Loucy (cell line): Measurements from ENCODE around the gene BCL2L13.

Experiments used
- H2AFZ ChIP-seq: fragments of 200-600 bp; sonication (generic); 2 replicates; pipeline ENCODE4 v1.6.0; 2016; ENCODE audit warnings: antibody characterized with exemption, mild to moderate bottlenecking, low read length, moderate library complexity
- H3F3A ChIP-seq: fragments of 200-600 bp; 2 replicates; pipeline ENCODE4 v1.6.0; 2016; ENCODE audit warnings: antibody characterized with exemption, low read depth, mild to moderate bottlenecking
- H3K27me3 ChIP-seq: fragments of 200-600 bp; sonication (generic); 2 replicates; pipeline ENCODE4 v1.6.1; 2014; ENCODE audit warnings: low read length, mild to moderate bottlenecking; ENCODE audit not compliant: insufficient read depth, poor library complexity, severe bottlenecking
- H3K36me3 ChIP-seq: fragments of 200-600 bp; sonication (generic); 2 replicates; pipeline ENCODE4 v1.6.1; 2016; ENCODE audit warnings: low read length; ENCODE audit not compliant: insufficient read depth
- H3K4me1 ChIP-seq: fragments of 200-600 bp; sonication (generic); 2 replicates; pipeline ENCODE4 v1.5.1; 2014; ENCODE audit warnings: low read length, mild to moderate bottlenecking; ENCODE audit not compliant: insufficient read depth, poor library complexity, severe bottlenecking
- H3K4me2 ChIP-seq: fragments of 200-600 bp; sonication (generic); 2 replicates; pipeline ENCODE4 v1.6.0; 2014; ENCODE audit warnings: antibody characterized with exemption, low read length, low read depth, mild to moderate bottlenecking; ENCODE audit not compliant: poor library complexity, severe bottlenecking
- H3K4me3 ChIP-seq: fragments of 200-600 bp; sonication (generic); 2 replicates; pipeline ENCODE4 v1.5.1; 2014; ENCODE audit warnings: low read length, mild to moderate bottlenecking, mixed read lengths; ENCODE audit not compliant: poor library complexity, severe bottlenecking
- H3K79me2 ChIP-seq: fragments of 200-600 bp; sonication (generic); 2 replicates; pipeline ENCODE4 v1.6.1; 2014; ENCODE audit warnings: low read length; ENCODE audit not compliant: insufficient read depth
- H3K9ac ChIP-seq: fragments of 200-600 bp; sonication (generic); 2 replicates; pipeline ENCODE4 v1.6.0; 2014; ENCODE audit warnings: mild to moderate bottlenecking, low read depth, low read length, moderate library complexity; ENCODE audit not compliant: poor library complexity, severe bottlenecking
- H3K9me2 ChIP-seq: fragments of 200-600 bp; sonication (generic); replicated peaks from 2 replicates; pipeline ENCODE4 v1.6.1; 2016; ENCODE audit warnings: low read depth, low read length, mixed read lengths
- H3K9me3 ChIP-seq: fragments of 200-600 bp; sonication (generic); 2 replicates; pipeline ENCODE4 v1.6.1; 2014; ENCODE audit warnings: mild to moderate bottlenecking, antibody characterized with exemption, low read length, low read depth; ENCODE audit not compliant: insufficient read depth
- H4K20me1 ChIP-seq: fragments of 200-600 bp; sonication (generic); 2 replicates; pipeline ENCODE4 v1.6.0; 2014; ENCODE audit warnings: antibody characterized with exemption, low read length, mild to moderate bottlenecking; ENCODE audit not compliant: insufficient read depth, poor library complexity, severe bottlenecking
- CTCF ChIP-seq: fragments of 200-600 bp; sonication (generic); conservative IDR thresholded peaks from 2 replicates; pipeline ENCODE4 v1.5.1; 2014; ENCODE audit warnings: mild to moderate bottlenecking, antibody characterized with exemption, low read length
- EZH2phosphoT487 ChIP-seq: fragments of 200-600 bp; IDR thresholded peaks from 2 replicates; pipeline ENCODE4 v1.6.1; 2018; ENCODE audit warnings: antibody characterized with exemption, mild to moderate bottlenecking, moderate library complexity, borderline replicate concordance

The BCL2L13 gene

DNA sequence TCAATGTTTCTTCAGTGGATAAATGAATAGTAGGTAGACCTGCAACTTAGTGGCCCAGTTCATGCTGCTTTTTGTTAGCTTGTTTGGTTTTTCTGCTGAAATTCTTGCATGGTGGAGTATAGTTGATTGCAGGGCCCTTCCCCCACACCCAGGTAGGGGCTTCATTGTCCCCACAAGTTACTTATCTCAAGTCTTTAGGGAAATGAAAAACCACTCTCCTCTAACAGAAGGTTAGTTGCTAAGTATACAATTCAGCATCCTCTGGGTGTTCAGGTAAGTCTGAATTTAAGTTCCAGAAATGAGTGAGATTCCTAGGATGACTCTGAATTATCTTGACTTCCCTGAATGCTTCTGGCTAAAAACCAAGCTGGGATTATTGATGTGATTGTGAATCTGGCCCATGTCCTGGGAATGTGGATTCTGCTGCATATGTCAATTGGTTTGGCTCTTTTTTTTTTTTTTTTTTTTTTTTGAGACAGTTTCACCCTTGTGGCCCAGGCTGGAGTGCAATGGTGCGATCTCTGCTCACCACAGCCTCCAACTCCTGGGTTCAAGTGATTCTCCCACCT is 40.3 kb downstream of the BCL2L13 start:
- TF ChIP-seq EZH2phosphoT487 (no peak), CTCF (no peak)
- Histone ChIP-seq H3K9me2 (no peaks in the 10 kb centered on the region), H3K4me3 (no peak overlapping the region), H3K9ac (no peak overlapping the region), H3F3A (no peaks in the 10 kb centered on the region), H3K4me1 (no peaks in the 10 kb centered on the region), H4K20me1 (no peaks in the 10 kb centered on the region), H3K9me3 (no peaks in the 10 kb centered on the region), H3K27me3 (no peaks in the 10 kb centered on the region), H3K79me2 (no peaks in the 10 kb centered on the region), H3K4me2 (no peak overlapping the region), H2AFZ (no peak overlapping the region), H3K36me3 (no peaks in the 10 kb centered on the region)

- no peaks in the 10 kb centered on the region for H4K20me1 ChIP-seq
- no peak overlapping the region for H2AFZ ChIP-seq
- H3K9me2 ChIP-seq: no peaks in the 10 kb centered on the region
- no peak overlapping the region for H3K4me3 ChIP-seq
- H3K27me3 ChIP-seq: no peaks in the 10 kb centered on the region
- H3K4me1 ChIP-seq: peaks cover 4% of the 10 kb centered on the region
- H3K79me2 ChIP-seq: no peaks in the 10 kb centered on the region
- H3K4me2 ChIP-seq: no peak overlapping the region
- H3K9ac ChIP-seq: no peak overlapping the region
- TF ChIP-seq CTCF (no peak), EZH2phosphoT487 (no peak)
- no peaks in the 10 kb centered on the region for H3F3A ChIP-seq
- H3K36me3 ChIP-seq: no peaks in the 10 kb centered on the region
- H3K9me3 ChIP-seq: no peaks in the 10 kb centered on the region
Observed at GRCh38 chr22:17684245-17684644, 45.7 kb downstream of the BCL2L13 start.

DNA sequence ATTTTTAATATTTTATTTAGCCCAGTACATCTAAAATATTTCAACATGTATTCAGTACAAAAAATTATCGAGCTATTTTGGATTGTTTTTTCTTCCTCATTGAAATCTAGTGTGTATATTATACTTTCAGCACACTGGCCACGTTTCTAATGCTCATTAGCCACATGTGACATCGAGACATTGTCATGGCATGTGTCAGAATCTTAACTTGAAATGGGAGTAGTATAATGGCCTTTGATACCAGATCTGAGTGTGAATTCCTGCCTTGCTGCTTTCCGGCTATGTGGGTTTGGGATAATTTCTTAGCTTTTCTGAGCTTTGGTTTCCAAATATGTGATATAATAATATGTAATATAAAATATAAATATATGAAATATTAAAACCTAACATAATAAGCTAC is 54.3 kb downstream of the BCL2L13 start:
- Histone ChIP-seq H3K27me3 (no peaks in the 10 kb centered on the region), H3K4me1 (peaks cover 10% of the 10 kb centered on the region), H3K79me2 (no peaks in the 10 kb centered on the region), H4K20me1 (no peaks in the 10 kb centered on the region), H3F3A (no peaks in the 10 kb centered on the region), H2AFZ (no peak overlapping the region), H3K9ac (no peak overlapping the region), H3K36me3 (no peaks in the 10 kb centered on the region), H3K4me3 (no peak overlapping the region), H3K4me2 (no peak overlapping the region), H3K9me3 (no peaks in the 10 kb centered on the region), H3K9me2 (no peaks in the 10 kb centered on the region)
- TF ChIP-seq EZH2phosphoT487 (no peak), CTCF (no peak)
